GM19025 (cell line): ENCODE measurements around the gene SHOC1.
"Not testable (repeated sequence)": the region's sequence is repeated elsewhere in the genome, so short reads cannot be mapped to it uniquely, and the experiment has no call there.

Source experiments
- ATAC-seq: cut with Tn5 transposase; IDR thresholded peaks from one replicate; pipeline ENCODE4 v1.9.1; 2021; ENCODE audit warnings: mild to moderate bottlenecking, low read depth, moderate library complexity; ENCODE audit not compliant: unreplicated experiment

SHOC1 gene

GRCh38 chr9:111805830-111806241 lies 11.1 kb upstream of the SHOC1 start:
- no peak for ATAC-seq

DNA sequence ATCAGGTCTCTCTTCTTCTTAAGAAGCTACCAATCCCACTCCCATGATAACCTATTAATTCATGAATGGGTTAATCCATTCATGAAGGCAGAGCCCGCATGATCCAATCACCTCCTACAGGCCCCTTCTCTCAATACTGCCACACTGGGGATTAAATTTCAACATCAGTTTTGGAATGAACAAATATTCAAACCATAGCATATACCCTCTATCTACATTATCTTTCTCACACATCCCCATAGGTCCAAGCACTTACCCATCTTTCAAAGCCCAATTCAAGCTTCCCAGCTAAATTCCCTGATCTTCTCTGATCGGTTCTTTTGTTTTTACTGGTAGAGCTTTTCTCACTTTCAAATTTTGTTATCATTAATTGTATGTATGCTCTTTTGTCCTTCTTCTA lies 10.5 kb upstream of the SHOC1 start:
- ATAC-seq, result no peak

DNA sequence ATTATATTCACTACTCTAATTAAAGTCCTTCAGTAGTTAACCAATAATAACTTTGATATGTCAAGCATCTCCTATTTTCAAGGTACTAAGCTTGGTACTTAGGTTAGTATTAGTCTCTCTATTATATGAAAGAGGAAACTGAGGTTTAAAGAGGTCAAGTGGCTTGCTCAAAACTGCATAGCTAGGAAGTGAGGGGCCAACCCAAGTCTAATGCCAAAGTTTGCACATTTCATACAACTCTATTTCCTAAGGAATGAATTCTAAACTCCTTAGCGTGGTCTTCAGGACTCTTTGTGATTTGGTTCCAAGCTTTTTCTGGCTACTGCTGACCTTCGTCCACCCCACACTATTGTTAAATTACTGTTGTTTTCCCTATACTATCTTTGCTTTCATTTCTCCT lies 9.9 kb upstream of the SHOC1 start:
- ATAC-seq, result no peak

DNA sequence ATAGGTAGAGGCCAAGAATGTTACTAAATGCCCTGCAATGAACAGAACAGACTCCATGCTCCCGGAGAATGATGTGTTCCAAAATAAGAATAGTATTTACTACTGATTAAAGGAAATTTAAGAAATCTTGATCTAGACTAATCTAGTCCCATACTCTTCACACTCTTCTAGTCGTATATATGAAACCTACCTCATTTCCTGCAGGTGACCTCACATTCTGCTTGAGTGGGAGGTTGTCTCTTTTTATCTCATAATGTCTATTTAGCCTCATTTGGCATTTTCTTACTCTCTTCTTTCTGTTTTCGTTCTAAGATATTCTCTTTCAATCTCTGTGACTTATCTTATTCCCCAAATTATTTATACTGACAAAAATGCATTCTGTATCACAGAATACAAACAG lies 9.2 kb upstream of the SHOC1 start:
- ATAC-seq, result no peak

DNA sequence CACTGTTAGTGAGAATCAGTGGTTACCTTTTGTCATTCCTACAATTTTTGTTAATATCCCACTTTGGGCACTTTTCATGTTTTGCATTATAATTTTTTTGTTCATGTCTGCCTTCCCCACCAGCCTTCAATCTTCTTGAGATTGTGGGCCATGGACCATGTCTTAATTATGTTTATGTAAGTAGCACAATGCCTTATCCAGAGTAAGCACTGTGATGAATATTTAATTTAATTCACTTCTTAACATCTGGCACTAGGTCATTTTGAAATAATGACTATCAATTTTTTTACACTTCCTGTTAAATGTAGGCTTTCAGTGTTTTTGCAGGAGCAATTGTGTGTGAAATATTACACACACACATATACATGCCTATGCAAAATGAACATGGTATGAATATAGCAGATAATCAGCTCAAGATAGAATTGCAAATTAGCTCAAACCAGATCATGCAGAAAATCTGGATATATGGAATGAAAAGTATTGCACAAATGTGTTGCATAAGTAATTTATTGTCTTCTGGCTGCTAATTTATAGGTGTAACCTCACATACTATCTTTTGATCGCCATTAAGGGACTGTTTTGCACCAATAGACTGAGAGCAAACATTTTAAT lies 5.3 kb upstream of the SHOC1 start:
- no peak for ATAC-seq

GRCh38 chr9:111799506-111799905 lies 4.8 kb upstream of the SHOC1 start:
- no peak for ATAC-seq

- no peak for ATAC-seq
Observed at GRCh38 chr9:111798786-111799185, 4.0 kb upstream of the SHOC1 start.

DNA sequence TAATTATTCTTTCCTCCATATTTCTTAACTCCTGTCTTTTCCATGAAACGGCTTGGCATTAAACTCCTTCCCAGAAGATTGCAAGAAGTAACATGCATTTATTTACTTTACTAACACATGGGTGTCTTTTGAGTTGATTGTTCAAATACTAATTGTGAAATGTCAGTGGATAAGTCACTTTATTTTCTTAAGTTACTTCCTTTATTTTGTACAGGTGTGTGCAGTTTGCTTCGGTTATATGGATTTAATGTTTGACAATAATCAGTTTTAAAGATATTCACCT lies 761 bp upstream of the SHOC1 start:
- no peak for ATAC-seq

DNA sequence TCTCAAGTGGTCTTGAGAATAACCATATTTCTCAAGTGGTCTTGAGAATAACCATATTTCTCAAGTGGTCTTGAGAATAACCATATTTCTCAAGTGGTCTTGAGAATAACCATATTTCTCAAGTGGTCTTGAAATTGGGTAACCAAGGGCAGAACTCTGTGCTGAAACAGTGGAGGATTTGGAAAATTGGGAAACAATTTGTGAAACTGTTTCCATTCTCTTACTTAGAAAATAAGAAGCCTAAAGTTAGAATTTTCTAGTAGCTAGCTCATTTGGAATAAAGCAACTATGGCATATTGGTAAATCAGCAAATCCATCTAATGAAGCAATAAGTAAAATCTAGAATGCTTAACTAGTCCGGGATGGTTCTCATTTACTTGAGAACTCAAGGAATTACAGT lies 2.9 kb downstream of the SHOC1 start:
- not testable (repeated sequence) for ATAC-seq

DNA sequence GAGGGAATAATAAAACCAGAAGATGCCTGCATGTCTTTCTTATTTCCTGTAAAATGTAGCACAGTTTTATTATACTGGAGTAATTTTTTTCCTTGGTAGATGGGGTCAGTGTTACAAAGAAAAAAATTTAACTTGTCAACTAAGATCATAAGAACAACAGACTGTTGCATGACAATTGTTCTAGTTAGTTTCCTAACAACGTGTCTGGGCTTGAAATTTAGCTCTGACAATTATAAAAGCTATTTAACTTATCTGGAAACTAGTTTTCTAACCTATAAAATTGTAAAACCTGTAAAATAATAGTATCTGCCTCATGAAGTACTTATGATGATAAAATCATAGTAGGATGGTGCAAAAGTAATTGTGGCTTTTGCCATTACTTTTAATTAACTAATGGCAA lies 4.9 kb downstream of the SHOC1 start:
- ATAC-seq, result no peak

- no peak for ATAC-seq
Observed at GRCh38 chr9:111783857-111784256, 10.9 kb downstream of the SHOC1 start.

- no peak for ATAC-seq
Observed at GRCh38 chr9:111783424-111783823, 11.3 kb downstream of the SHOC1 start.

GRCh38 chr9:111766066-111766465 lies 28.7 kb downstream of the SHOC1 start:
- no peak for ATAC-seq

GRCh38 chr9:111762556-111762955 lies 32.2 kb downstream of the SHOC1 start:
- ATAC-seq, result no peak

- no peak for ATAC-seq
Observed at GRCh38 chr9:111759762-111760639, 34.7 kb downstream of the SHOC1 start.

DNA sequence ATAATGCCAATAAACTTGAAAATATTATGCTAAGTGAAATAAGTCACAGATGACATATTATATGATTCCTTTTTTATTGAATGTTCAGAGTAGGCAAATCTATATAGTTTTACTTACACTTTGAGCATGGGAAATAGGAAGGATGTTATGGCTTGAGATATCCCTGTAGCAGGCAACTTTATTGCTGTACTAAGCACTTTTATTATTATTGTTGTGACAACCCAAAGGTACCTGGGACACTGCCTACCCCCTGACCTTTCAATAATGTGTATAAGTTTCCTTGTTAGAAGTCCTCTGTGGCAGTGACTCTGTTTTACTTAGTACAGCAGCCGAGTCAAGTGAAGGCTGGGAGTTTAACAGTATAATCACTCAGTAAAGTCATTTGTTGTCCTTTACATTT lies 39.9 kb downstream of the SHOC1 start:
- ATAC-seq, result no peak

DNA sequence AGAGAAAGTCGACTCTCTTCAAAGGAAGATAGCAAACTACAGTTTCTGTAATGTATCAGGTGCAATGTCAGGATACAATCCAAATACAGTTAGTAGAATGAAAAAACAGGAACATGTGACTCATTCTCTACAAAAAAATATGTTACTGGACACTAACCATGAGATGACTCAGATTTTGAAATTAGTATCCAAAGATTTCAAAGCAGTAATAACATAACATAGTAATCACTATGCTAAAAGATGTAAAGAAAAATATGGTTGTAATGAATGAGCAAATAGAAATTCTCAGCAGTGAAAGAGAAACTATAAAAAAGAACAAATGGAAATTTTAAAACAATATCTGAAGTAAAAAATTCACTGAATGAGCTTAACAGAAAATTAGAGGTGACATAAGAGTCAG lies 42.3 kb downstream of the SHOC1 start:
- no peak for ATAC-seq
